SKM-1 treated with dmso at 0.1 percent for 144 hours (cell line): ENCODE measurements around the gene DAPK2.
"Not testable (repeated sequence)": the region's sequence is repeated elsewhere in the genome, so short reads cannot be mapped to it uniquely, and the experiment has no call there.

Experiments used
- DNase-seq: peaks from one replicate; lab custom pipeline; 2025; ENCODE audit not compliant: unreplicated experiment; lab: John Stamatoyannopoulos, UW

DAPK2 gene

DNA sequence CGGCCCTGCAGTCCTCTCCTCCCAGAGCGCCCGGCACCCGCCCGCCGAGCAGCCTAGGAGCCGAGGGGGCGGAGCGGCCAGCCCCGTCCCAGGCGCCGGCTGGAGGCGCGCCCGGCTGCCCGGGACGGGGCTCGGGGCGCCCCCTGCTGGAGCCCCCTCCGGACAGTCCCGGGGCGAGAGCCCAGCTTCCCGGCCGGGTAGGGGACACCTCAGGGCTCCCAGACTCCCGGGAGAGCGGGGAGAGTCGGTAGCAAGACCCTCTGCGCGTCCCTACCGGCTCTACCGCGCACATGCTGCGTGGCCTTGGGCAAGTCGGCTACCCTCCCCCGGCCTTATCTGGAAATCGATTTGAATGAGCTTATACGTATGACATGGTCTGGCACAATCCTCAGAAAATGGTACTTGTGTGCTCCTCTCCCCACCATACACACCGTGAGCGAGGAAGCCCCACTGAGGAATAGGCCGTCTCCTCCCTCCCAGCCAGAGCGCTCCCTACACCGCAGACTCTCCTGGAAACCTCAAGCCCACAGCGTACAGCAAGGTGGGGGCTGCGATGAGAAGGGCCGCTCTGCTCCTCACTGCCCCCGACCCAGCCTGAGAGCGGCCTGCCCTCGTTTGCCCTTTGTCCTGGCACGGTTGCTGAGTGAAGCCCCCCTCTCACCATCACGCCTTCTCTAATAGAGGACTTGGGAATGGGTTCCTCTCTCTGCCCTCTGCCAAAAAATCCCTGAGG lies at the start of gene DAPK2:
DAPK2 (minus strand) TSS at position 65 of the 733 bp plus-strand sequence. CDS start 6,224 bp downstream, outside the sequence.
- DNase-seq = peak; percentile 40

DNA sequence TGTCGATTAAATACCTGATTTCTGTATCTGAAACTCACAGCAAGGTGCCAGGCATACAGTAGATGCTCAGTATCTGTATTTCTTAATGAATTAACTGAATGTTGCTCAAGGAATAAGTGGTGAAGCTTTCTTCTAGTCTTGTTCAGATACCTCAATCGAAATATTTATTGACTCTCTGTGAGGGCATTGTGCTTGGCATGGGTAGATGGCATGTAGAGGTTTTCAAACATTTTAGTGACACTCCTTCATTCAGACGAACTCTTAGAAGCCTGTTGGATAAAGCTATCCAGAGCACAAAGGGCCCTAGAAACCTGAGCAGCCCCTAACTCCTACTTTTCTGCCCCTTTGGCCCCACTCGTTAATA lies 49.1 kb upstream of the DAPK2 start:
- no peak for DNase-seq

DNA sequence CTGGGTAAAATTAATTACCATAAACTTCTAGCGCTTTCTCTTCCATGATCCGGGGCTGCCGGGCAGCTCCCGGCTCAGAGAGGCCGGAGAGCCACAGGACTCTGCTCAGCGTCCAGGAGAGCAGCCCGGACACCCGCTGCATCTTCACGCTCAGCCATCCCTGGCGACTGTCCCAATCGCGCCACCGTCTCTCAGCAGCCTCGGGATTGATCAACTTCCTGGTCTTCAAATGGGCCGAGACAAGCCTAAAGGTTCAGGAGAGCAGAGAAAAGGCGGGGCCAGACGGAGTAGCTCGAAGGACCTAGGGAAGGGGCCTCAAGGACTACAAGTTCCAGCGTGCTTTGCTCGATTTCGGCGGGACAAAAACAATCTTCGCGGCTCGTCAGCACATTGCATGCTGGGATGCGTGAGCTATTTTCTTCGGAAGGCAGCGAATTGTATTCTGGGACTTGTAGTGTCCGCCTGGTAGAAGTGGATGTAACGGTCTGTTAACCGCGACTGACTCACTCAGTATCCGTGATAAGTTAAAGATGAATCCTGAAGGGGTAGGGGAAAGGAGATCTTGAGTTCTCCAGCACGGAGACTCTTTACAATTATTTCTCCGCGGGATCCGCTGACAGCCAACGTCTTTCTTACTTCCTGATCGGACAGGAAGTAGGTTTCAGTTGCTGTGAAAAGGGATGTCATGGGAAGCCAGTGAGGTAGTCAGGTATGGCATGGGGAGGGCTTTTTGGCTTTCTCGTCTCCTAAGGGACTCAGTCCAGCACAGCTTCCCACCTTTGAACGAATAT lies 47.5 kb upstream of the DAPK2 start, which contains the start of gene CIAO2A:
CIAO2A (minus strand) TSS at position 212 of the 791 bp plus-strand sequence; CDS start at position 142, 70 bp downstream.
- DNase-seq = peak; percentile 100

DNA sequence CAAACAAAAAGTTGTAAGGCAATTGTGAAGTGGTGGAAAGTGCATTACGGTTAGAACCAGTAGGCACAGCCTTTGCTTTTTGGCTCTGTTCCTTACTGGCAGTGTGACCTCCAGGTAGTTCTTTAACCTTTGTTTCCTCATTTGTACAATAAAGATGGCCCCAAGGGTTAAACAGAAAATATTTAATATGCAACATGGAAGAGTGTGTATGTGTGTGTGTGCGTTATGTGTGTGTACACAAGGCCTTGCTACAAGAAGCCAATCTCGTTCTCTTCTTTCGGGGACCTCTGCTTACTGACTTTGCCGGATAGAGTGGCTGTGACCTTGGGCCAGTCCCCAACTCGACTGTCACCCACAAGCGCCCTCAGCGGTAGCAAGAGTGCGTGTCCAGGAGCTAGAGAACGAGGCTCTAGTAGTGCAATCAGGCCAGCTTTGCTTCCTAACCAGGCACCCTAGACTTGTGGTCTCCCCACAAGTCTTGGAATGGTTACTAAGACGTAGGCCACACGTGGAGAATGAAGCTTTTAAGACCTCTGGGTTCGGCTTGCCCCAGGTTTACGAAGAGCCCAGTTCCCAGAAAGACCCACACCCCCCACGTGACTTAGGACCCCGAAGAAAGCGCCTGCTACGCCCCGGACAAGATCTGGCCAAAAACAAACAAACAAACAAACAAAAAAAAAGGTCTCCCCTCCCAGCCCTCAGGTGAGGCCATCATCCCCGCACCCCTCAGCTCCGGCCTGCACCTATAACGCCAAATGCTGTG lies 46.8 kb upstream of the DAPK2 start:
- DNase-seq = peak; percentile 39

DNA sequence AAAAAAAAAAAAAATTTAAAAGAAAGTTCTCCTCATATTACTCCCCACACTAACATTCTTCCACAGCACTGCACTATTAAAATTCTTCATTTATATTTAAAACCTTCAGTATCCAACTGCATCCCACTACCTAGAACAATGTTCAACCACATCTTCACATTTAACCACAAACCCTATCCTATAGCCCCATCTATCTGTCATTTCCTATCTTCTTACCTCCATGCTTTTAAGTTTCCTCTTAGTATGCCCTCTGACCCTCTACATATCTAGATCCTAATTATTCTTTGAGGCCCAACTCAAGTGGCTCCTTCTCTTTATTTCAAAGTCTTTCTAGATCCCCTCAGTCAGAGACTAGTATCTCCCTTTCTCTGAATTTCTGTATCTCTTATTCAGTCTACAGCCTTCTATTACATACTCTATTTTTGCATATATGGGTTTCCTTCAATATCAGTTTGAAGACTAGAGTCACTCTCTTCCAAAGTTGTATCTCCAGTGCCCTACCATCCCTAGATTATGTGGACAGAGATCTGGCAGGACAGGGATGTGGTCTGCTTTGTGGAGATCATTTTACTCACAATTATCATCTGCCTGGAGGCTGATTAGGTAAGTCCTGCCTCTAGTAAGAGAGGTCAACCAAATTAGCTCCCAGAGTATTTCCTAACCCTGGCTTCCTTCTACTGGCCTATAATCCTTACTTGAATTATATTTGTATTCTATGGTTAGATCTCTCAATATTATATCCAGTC lies 46.0 kb upstream of the DAPK2 start:
- DNase-seq = no peak

DNA sequence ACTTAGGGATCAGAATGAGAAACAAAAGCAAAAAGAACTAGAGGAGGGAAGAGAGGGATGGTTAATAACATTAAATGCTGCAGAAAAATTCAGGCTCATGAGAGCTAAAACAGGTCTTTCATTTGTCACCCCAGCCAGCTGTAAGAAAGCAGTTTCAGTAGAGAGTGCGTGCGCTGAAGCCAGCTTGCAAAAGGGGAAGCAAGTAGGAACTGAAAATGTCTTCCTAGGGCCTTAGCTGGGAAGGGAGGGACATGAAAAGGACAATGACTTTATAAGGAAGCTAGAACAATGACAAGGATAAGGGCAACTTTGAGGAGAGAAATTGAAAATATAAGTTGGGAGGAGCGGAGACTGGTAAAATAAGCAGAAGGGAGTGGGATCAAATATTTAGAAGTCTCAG lies 44.2 kb upstream of the DAPK2 start:
- peak; percentile 55 for DNase-seq

DNA sequence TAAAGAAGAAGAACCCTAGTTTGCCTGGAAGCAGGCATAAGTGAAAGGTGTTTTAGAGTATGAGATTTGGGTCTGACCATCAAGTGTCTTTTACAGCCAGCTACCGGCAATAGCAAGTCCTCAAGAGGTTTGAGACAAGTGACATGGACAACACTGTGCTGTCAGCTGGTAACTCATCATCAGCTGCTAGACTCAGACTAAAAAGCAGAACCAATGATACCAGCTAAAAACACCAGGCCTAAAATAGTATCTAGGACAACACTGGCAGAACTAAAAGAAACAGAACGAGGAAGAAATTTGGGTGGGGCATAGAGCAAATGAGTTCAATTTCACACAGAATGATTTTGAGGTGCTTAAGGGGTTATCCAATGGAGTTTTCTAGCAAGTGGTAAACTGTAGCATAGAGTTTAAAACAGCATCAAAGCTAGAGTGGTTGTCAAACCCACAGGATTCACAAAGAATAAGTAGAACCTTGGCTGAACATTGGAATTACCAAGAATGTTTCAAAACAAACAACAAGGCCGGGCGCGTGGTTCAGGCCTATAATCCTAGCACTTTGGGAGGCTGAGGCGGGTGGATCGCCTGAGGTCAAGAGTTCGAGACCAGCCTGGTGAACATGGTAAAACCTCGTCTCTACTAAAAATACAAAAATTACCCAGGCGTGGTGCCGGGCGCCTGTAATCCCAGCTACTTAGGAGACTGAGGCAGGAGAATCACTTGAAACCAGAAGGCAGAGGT lies 43.4 kb upstream of the DAPK2 start:
- DNase-seq = peak; percentile 21

- DNase-seq = no peak
These were observed 36.5 kb upstream of the DAPK2 start for GRCh38 chr15:64082757-64083156.

DNA sequence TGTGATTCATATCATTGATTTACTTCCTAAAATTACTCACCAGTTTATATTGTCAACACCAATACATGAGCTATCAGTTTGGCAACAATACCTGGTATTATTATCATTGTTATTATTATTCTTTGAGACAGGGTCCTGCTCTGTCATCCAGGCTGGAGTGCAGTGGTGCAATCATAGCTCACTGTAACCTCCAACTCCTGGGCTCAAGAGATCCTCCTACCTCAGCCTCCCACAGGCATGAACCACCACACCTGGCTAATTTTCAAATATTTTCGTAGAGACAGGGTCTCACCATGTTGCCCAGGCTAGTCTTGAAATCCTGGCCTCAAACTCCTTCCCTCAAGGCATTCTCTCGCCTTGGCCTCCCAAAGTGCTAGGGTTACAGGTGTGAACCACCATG lies 27.2 kb upstream of the DAPK2 start:
- not testable (repeated sequence) for DNase-seq

- DNase-seq = no peak
These were observed 26.5 kb upstream of the DAPK2 start for GRCh38 chr15:64072812-64073211.

- DNase-seq = no peak
These were observed 25.9 kb upstream of the DAPK2 start for GRCh38 chr15:64071931-64072765.

GRCh38 chr15:64070965-64071851 lies 24.9 kb upstream of the DAPK2 start:
- no peak for DNase-seq

GRCh38 chr15:64070106-64070505 lies 23.8 kb upstream of the DAPK2 start:
- no peak for DNase-seq

DNA sequence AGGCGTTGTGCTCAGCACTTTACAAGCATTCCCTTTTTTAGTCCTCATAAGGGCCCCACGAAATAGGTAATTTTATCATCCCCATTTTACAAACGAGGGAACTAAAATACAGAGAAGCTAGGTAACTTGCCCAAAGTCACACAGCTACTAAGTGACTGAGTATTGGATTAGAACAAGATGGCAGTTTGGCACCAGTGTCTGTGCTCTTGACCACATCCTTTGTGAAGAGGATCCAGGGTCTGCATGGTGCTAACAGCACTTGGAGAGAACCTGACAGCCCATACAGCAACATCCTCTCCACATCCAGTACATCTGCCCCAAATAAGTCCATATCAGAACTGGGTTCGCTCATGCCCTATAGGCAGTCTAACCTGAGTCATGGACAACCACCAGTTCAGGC lies 21.8 kb upstream of the DAPK2 start:
- DNase-seq = no peak

DNA sequence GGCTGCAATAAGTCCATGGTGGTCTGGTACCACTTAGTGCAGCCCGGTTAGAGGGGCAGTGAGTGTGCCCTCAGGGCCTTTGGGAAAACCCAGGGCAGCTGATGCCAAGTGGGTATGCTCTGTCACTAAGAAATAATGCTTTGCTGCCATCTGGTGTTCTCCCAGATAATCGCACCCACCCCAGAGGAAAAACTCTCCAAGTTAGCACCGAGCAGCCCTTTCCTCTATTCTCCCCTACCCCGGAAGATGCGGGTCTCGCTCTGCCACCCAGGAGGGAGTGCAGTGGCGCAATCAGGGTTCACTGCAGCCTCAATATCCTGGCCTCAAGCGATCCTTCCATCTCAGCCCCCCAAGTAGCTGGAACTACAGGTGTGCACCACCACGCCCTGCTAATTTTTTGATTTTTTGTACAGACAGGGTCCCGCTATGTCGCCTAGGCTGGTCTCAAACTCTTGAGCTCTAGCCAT lies 21.3 kb upstream of the DAPK2 start:
- DNase-seq = peak; percentile 77

DNA sequence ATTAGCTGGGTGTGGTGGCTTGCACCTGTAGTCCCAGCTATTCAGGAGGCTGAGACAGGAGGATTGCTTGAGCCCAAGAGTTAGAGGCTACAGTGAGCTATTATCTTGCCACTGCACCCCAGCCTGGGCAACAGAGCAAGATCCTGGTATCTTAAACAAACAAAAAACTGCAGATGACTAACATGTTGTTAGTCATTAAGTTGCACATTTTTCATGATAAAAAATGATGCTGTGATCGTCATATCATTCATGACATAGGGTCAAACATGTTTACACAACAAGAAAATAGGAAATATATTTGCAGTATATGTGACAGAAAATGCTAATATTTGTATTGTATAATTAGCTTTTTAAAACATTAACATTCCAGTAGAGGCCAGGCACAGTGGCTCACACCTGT lies 20.2 kb upstream of the DAPK2 start:
- no peak for DNase-seq

DNA sequence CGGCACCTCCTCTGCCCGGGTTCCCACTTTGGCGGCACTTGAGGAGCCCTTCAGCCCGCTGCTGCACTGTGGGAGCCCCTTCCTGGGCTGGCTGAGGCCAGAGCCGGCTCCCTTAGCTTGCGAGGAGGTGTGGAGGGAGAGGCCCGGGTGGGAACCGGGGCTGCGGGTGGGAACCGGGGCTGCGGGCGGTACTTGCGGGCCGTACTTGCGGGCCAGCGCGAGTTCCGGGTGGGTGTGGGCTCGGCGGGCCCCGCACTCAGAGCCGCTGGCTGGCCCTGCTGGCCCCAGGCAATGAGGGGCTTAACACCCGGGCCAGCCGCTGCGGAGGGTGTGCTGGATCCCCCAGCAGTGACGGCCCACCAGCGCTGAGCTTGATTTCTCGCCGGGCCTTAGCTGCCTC lies 14.4 kb upstream of the DAPK2 start:
- DNase-seq = no peak

DNA sequence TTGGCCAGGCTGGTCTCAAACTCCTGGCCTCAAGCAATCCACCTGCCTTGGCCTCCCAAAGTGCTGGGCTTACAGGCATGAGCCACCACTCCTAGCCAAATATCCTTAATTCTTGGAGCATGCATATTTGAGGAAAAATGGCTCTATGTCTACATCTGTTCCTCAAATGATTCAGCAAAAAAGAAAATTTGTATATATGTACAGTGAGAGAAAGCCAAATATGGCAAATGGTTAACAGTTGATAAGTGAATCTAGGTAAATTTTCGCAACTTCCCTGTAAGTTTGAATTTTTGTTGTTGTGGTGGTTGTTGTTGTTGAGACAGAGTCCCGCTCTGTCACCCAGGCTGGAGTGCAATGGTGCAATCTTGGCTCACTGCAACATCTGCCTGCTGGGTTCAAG lies 12.8 kb upstream of the DAPK2 start:
- not testable (repeated sequence) for DNase-seq
